ENCODE results near the gene PLPP1.

DNA sequence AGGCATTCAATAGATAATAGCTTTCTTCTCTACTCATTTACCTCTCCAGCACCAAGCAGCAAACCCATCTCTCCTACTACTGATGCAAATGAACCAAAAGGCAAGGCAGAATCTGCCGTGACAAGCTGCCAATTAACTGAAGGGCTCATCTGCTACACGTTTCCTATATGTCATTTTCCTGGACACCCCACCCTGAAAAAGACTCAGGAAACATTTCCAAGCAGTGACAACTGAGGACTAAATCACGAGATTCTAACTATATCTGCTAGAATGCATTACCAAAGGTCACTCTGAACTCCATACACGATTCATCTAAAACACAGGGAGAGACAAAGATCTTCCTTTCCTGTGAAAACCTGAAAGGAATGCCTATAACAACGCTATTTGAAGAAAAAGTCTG, 12.9 kb downstream of the PLPP1 start:
- TF ChIP-seq, protein P1, sequence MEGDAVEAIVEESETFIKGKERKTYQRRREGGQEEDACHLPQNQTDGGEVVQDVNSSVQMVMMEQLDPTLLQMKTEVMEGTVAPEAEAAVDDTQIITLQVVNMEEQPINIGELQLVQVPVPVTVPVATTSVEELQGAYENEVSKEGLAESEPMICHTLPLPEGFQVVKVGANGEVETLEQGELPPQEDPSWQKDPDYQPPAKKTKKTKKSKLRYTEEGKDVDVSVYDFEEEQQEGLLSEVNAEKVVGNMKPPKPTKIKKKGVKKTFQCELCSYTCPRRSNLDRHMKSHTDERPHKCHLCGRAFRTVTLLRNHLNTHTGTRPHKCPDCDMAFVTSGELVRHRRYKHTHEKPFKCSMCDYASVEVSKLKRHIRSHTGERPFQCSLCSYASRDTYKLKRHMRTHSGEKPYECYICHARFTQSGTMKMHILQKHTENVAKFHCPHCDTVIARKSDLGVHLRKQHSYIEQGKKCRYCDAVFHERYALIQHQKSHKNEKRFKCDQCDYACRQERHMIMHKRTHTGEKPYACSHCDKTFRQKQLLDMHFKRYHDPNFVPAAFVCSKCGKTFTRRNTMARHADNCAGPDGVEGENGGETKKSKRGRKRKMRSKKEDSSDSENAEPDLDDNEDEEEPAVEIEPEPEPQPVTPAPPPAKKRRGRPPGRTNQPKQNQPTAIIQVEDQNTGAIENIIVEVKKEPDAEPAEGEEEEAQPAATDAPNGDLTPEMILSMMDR (IDR thresholded peaks at IDR 0.05): no peak
- TF ChIP-seq POLR2A (IDR thresholded peaks at IDR 0.05): no peak
